Thyroid gland (tissue), 4 donors: Measurements from ENCODE around the gene CNTNAP4. TPM values are rescaled to one million over a fixed set of nuclear protein-coding genes. Genes with fewer than 3 reads are reported as not detected.

Experiments used
- DNase-seq, 2 donors: peaks; one replicate each; pipeline ENCODE4 v3.0.0-alpha.2; 2019
- H3K27ac ChIP-seq, 3 donors: fragments of 200-600 bp; sonication (generic); 1 replicate in 2 of 3; 2 replicates in 1 of 3; pipeline ENCODE4 v1.5.1; 2016 to 2019; ENCODE audit warnings: mild to moderate bottlenecking in 1 of 3, moderate library complexity in 1 of 3
- H3K27me3 ChIP-seq: fragments of 200-600 bp; sonication (generic); one replicate; pipeline ENCODE4 v1.5.1; 2019
- H3K36me3 ChIP-seq, 2 donors: fragments of 200-600 bp; sonication (generic); one replicate each; pipeline ENCODE4 v1.5.1; 2016 to 2019
- H3K4me1 ChIP-seq, 2 donors: fragments of 200-600 bp; sonication (generic); one replicate each; pipeline ENCODE4 v1.5.1; 2017 to 2019
- H3K4me3 ChIP-seq, 3 donors: fragments of 200-600 bp; sonication (generic); replicated peaks in 1 of 3; 1 replicate in 2 of 3; 2 replicates in 1 of 3; pipeline ENCODE4 v1.5.1; 2016; ENCODE audit warnings: mild to moderate bottlenecking in 1 of 3
- H3K9me3 ChIP-seq: fragments of 200-600 bp; sonication (generic); one replicate; pipeline ENCODE4 v1.5.1; 2017
- POLR2A ChIP-seq, 2 donors: fragments of 450-650 bp; IDR thresholded peaks; one replicate each; pipeline ENCODE4 v1.6.1; 2017; ENCODE audit warnings: antibody characterized with exemption in 2 of 2, mild to moderate bottlenecking in 2 of 2, moderate library complexity in 1 of 2
- WGBS, 2 donors: methylation state at CpG; one replicate each; pipeline ENCODE4 v1.1.5; 2017; 5-methylcytosine and 5-hydroxymethylcytosine counted together
- intact Hi-C: fragments of 100-400 bp; cut with DNase I; formaldehyde crosslinking; loops from one replicate; pipeline ENCODE4 v1.15.1; 2023
- total RNA-seq, 4 donors: library from RNA; depleted of rRNA; stranded (reverse); fragments of >200 nt; gene quantifications; one replicate each; pipeline ENCODE4 v1.2.3, GENCODE V29; 2016
- TF ChIP-seq, protein P1 (sequence below), 6 experiments: fragments of 200-600 bp in 3 of 6; fragments of 450-650 bp in 3 of 6; sonication (generic) in 3 of 6; IDR thresholded peaks; one replicate each; pipeline ENCODE4 v1.5.1; 2016 to 2019; ENCODE audit warnings: antibody characterized with exemption in 6 of 6, mild to moderate bottlenecking in 2 of 6, inconsistent platforms in 1 of 6, moderate library complexity in 1 of 6

The CNTNAP4 gene
- total RNA-seq, 4 donors from 2014 or later = not detected

DNA sequence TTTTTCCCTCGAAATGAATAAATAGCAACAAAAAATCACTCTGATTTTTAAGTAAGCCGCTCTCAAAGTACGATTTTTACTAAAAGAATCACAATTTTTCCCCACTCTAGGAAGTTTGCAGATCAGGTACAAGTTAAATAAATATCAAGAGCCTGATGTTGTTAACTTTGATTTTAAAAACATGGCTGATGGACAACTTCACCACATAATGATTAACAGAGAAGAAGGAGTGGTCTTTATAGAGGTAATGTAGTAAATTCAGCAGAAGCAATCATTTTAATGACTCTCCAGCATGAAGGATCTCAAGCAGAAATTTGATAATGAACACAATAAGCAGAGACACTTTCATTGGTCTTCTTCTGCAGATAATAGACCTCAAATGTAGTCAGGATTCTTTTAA, 262.4 kb downstream of the CNTNAP4 start:
- Histone ChIP-seq H3K27ac (no peak overlapping the region), H3K36me3 (no peaks in the 10 kb centered on the region), H3K4me1 (no peaks in the 10 kb centered on the region), H3K9me3 (no peaks in the 10 kb centered on the region), H3K4me3 (no peak overlapping the region), H3K27me3 (no peaks in the 10 kb centered on the region)
- DNase-seq = no peak
- no peak for TF ChIP-seq POLR2A (IDR thresholded peaks at IDR 0.05)
- TF ChIP-seq, protein P1, sequence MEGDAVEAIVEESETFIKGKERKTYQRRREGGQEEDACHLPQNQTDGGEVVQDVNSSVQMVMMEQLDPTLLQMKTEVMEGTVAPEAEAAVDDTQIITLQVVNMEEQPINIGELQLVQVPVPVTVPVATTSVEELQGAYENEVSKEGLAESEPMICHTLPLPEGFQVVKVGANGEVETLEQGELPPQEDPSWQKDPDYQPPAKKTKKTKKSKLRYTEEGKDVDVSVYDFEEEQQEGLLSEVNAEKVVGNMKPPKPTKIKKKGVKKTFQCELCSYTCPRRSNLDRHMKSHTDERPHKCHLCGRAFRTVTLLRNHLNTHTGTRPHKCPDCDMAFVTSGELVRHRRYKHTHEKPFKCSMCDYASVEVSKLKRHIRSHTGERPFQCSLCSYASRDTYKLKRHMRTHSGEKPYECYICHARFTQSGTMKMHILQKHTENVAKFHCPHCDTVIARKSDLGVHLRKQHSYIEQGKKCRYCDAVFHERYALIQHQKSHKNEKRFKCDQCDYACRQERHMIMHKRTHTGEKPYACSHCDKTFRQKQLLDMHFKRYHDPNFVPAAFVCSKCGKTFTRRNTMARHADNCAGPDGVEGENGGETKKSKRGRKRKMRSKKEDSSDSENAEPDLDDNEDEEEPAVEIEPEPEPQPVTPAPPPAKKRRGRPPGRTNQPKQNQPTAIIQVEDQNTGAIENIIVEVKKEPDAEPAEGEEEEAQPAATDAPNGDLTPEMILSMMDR (IDR thresholded peaks at IDR 0.05) = no peak
- intact Hi-C loops = no loop called here
- 83 to 84% methylated on average over 3 of the region's 3 CpGs for whole genome bisulfite sequencing, 2 donors

GRCh38 chr16:76541070-76541469, 263.9 kb downstream of the CNTNAP4 start:
- 88 to 89% methylated on average over 1 of the region's 1 CpG for WGBS, 2 donors
- Histone ChIP-seq H3K4me1 (no peaks in the 10 kb centered on the region), H3K4me3 (no peak overlapping the region), H3K27ac (no peak overlapping the region), H3K27me3 (no peaks in the 10 kb centered on the region), H3K9me3 (no peaks in the 10 kb centered on the region), H3K36me3 (no peaks in the 10 kb centered on the region)
- no peak for DNase-seq
- intact Hi-C loops = no loop called here
- TF ChIP-seq, protein P1 (IDR thresholded peaks at IDR 0.05) = no peak
- TF ChIP-seq POLR2A (IDR thresholded peaks at IDR 0.05) = no peak

- Histone ChIP-seq H3K4me3 (no peak overlapping the region), H3K27ac (no peak overlapping the region), H3K27me3 (no peaks in the 10 kb centered on the region), H3K9me3 (no peaks in the 10 kb centered on the region), H3K36me3 (no peaks in the 10 kb centered on the region), H3K4me1 (no peaks in the 10 kb centered on the region)
- TF ChIP-seq, protein P1 (IDR thresholded peaks at IDR 0.05) = no peak
- TF ChIP-seq POLR2A (IDR thresholded peaks at IDR 0.05) = no peak
- intact Hi-C loops = no loop called here
- DNase-seq = no peak
- WGBS, 2 donors = 86 to 88% methylated on average over 2 of the region's 2 CpGs
Observed at GRCh38 chr16:76565542-76565941, 288.3 kb downstream of the CNTNAP4 start.

- DNase-seq = no peak
- Histone ChIP-seq H3K9me3 (no peaks in the 10 kb centered on the region), H3K27me3 (no peaks in the 10 kb centered on the region), H3K27ac (no peak overlapping the region), H3K4me1 (no peaks in the 10 kb centered on the region), H3K36me3 (no peaks in the 10 kb centered on the region), H3K4me3 (no peak overlapping the region)
- intact Hi-C loops = no loop called here
- no peak for TF ChIP-seq POLR2A (IDR thresholded peaks at IDR 0.05)
- TF ChIP-seq, protein P1 (IDR thresholded peaks at IDR 0.05) = no peak
- WGBS, 2 donors = 80% methylated on average over 3 of the region's 3 CpGs
Observed at GRCh38 chr16:76571755-76572154, 294.6 kb downstream of the CNTNAP4 start.

DNA sequence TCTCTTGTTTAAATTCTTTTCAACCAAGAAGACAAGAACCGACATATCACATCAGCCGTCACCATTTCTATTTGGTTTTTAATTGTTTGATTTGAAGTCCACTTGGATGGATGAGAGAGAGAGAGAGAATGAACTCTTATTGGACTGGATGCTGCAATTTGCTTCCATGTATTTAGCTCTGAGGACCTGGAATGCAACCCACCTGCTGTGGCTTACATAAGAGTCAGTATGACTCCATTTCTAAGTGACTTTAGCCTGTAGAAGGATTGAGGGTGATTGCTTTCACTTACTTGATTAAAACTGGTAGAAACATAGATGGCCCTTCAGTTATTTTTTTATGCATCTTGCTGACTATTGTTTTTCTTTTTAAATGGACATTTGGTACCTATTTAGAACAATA, 296.1 kb downstream of the CNTNAP4 start:
- intact Hi-C loops = no loop called here
- Histone ChIP-seq H3K27ac (no peak overlapping the region), H3K27me3 (no peaks in the 10 kb centered on the region), H3K4me3 (no peak overlapping the region), H3K9me3 (no peaks in the 10 kb centered on the region), H3K36me3 (no peaks in the 10 kb centered on the region), H3K4me1 (no peaks in the 10 kb centered on the region)
- DNase-seq = no peak
- TF ChIP-seq, protein P1 (IDR thresholded peaks at IDR 0.05) = no peak
- no peak for TF ChIP-seq POLR2A (IDR thresholded peaks at IDR 0.05)
- WGBS, 2 donors = 94 to 97% methylated on average over 2 of the region's 2 CpGs
